Astrocyte (in vitro differentiated cells and primary cell): Measurements from ENCODE around the gene MAVS. TPM values are rescaled to one million over a fixed set of nuclear protein-coding genes. Genes with fewer than 3 reads are reported as not detected.
"Not testable (repeated sequence)": the region's sequence is repeated elsewhere in the genome, so short reads cannot be mapped to it uniquely, and the experiment has no call there.

Experiments
- DNase-seq: peaks from one replicate; pipeline ENCODE4 v3.0.0-alpha.2; 2010; ENCODE audit warnings: low read depth
- FAIRE-seq: peaks from 2 replicates; lab custom pipeline; 2011; peaks lifted over from hg19 to GRCh38; lab: Jason Lieb, UNC
- H2AFZ ChIP-seq: 2 replicates; pipeline ENCODE4 v1.6.0; 2012; ENCODE audit warnings: low read depth, low read length, inconsistent platforms
- H3K27ac ChIP-seq: 2 replicates; pipeline ENCODE4 v1.5.1; 2011; ENCODE audit warnings: low read depth, low read length, inconsistent platforms
- H3K27me3 ChIP-seq: 2 replicates; pipeline ENCODE4 v1.6.0; 2011; ENCODE audit warnings: low read length, inconsistent platforms; ENCODE audit not compliant: insufficient read depth
- H3K36me3 ChIP-seq: 2 replicates; pipeline ENCODE4 v1.5.1; 2011; ENCODE audit warnings: low read length, inconsistent platforms; ENCODE audit not compliant: insufficient read depth
- H3K4me1 ChIP-seq: 2 replicates; pipeline ENCODE4 v1.5.1; 2011; ENCODE audit warnings: low read length, inconsistent platforms; ENCODE audit not compliant: insufficient read depth
- H3K4me2 ChIP-seq: 2 replicates; pipeline ENCODE4 v1.6.0; 2012; ENCODE audit warnings: low read length, inconsistent platforms
- H3K4me3 ChIP-seq: 2 replicates; pipeline ENCODE4 v1.5.1; 2011; ENCODE audit warnings: low read depth, mild to moderate bottlenecking, low read length, inconsistent platforms; ENCODE audit not compliant: insufficient read depth
- H3K79me2 ChIP-seq: 2 replicates; pipeline ENCODE4 v1.6.0; 2012; ENCODE audit warnings: mild to moderate bottlenecking, low read length, inconsistent platforms; ENCODE audit not compliant: insufficient read depth
- H3K9ac ChIP-seq: 2 replicates; pipeline ENCODE4 v1.6.0; 2012; ENCODE audit warnings: mild to moderate bottlenecking, low read length, inconsistent platforms
- H3K9me3 ChIP-seq: 2 replicates; pipeline ENCODE4 v1.5.1; 2012; ENCODE audit warnings: low read depth, mild to moderate bottlenecking, low read length, inconsistent platforms; ENCODE audit not compliant: insufficient read depth
- H4K20me1 ChIP-seq: 2 replicates; pipeline ENCODE4 v1.6.0; 2012; ENCODE audit warnings: low read length, inconsistent platforms; ENCODE audit not compliant: insufficient read depth
- H3K27ac Mint-ChIP-seq: one replicate; pipeline ENCODE4 v1.8.0; 2021; ENCODE audit warnings: mild to moderate bottlenecking, mixed read lengths; ENCODE audit not compliant: unreplicated experiment
- H3K27me3 Mint-ChIP-seq: one replicate; pipeline ENCODE4 v1.8.0; 2021; ENCODE audit warnings: low read depth, mixed read lengths; ENCODE audit not compliant: unreplicated experiment
- H3K36me3 Mint-ChIP-seq: one replicate; pipeline ENCODE4 v1.8.0; 2021; ENCODE audit warnings: low read depth, mixed read lengths; ENCODE audit not compliant: unreplicated experiment
- H3K4me1 Mint-ChIP-seq: one replicate; pipeline ENCODE4 v1.8.0; 2021; ENCODE audit warnings: low read depth, mixed read lengths; ENCODE audit not compliant: unreplicated experiment
- H3K4me3 Mint-ChIP-seq: one replicate; pipeline ENCODE4 v1.8.0; 2021; ENCODE audit warnings: mild to moderate bottlenecking, moderate library complexity, mixed read lengths; ENCODE audit not compliant: unreplicated experiment
- H3K9me3 Mint-ChIP-seq: one replicate; pipeline ENCODE4 v1.8.0; 2021; ENCODE audit warnings: mild to moderate bottlenecking, mixed read lengths; ENCODE audit not compliant: unreplicated experiment
- EZH2 ChIP-seq: IDR thresholded peaks from 2 replicates; pipeline ENCODE4 v1.6.1; 2012; ENCODE audit warnings: mild to moderate bottlenecking, low read length, inconsistent platforms; ENCODE audit not compliant: insufficient read depth
- total RNA-seq: library from RNA; stranded (reverse); gene quantifications from 2 replicates; pipeline ENCODE4 v1.2.1, GENCODE V29; 2021
- TF ChIP-seq, protein P1 (sequence below): IDR thresholded peaks from 2 replicates; pipeline ENCODE4 v1.5.1; 2011; ENCODE audit warnings: low read depth, mild to moderate bottlenecking, inconsistent platforms, low read length, moderate library complexity; ENCODE audit not compliant: insufficient read depth

MAVS gene
- total RNA-seq, 1 donor from 2014 or later = 42.1 TPM

DNA sequence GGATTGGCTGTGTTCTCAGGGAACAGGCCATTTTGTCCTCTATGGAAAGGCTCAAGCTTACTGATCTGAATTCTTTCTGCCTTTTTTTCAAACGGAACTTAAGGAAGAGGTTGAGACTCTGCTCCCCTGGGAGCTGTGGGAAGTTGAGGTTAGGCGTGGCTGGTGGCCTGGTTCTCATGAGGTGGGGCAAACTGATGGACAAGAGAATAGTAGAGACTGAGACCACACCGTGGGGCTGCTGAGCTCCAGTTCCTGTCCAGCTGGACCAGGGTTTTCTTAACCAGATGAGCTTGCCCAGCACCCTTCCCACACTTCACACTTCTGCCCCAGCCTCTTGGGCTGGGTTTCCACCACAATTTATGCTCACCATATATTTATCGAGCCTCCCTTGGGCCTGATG lies 20.2 kb upstream of the MAVS start:
- Histone ChIP-seq H3K4me2 (no peak overlapping the region), H3K4me3 (no peak overlapping the region), H2AFZ (no peak overlapping the region), H3K4me1 (peaks cover 2% of the 10 kb centered on the region), H3K27me3 (no peaks in the 10 kb centered on the region), H4K20me1 (no peaks in the 10 kb centered on the region), H3K79me2 (peaks cover 7% of the 10 kb centered on the region), H3K36me3 (peaks cover 11% of the 10 kb centered on the region), H3K9ac (no peak overlapping the region), H3K27ac (no peak overlapping the region), H3K9me3 (no peaks in the 10 kb centered on the region)
- H3K27me3 Mint-ChIP-seq = no peaks in the 10 kb centered on the region
- DNase-seq (no peak), FAIRE-seq (no peak)
- H3K4me3 Mint-ChIP-seq = no peak overlapping the region
- H3K27ac Mint-ChIP-seq = no peak overlapping the region
- H3K9me3 Mint-ChIP-seq = no peaks in the 10 kb centered on the region
- H3K4me1 Mint-ChIP-seq = peaks cover 4% of the 10 kb centered on the region
- TF ChIP-seq EZH2 = no peak
- peaks cover 10% of the 10 kb centered on the region for H3K36me3 Mint-ChIP-seq

DNA sequence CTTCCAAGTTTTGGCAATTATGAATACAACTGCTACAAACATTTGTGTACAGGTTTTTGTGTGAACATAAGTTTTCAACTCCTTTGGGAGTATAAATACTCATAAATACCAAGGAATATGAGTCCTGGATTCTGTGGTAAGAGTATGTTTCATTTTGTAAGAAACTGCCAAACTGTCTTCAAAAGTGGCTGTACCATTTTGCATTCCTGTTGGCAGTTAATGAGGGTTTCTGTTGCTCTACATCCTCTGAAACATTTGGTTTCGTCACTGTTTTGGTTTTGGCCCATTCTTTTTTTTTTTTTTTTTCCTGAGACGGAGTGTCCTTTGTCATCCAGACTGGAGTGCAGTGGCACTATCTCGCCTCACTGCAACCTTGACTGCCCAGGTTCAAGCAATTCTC lies 17.8 kb upstream of the MAVS start:
- Histone ChIP-seq H3K4me2 (no peak overlapping the region), H4K20me1 (no peaks in the 10 kb centered on the region), H3K9me3 (no peaks in the 10 kb centered on the region), H3K9ac (no peak overlapping the region), H2AFZ (no peak overlapping the region), H3K4me1 (no peaks in the 10 kb centered on the region), H3K4me3 (no peak overlapping the region), H3K27ac (no peak overlapping the region), H3K36me3 (peaks cover 2% of the 10 kb centered on the region), H3K27me3 (no peaks in the 10 kb centered on the region), H3K79me2 (no peaks in the 10 kb centered on the region)
- Mint-ChIP-seq H3K4me3 (no peak overlapping the region), H3K36me3 (peaks cover 10% of the 10 kb centered on the region), H3K27me3 (no peaks in the 10 kb centered on the region), H3K4me1 (no peaks in the 10 kb centered on the region), H3K9me3 (no peaks in the 10 kb centered on the region), H3K27ac (no peak overlapping the region)
- FAIRE-seq (no peak), DNase-seq (no peak)
- no peak for TF ChIP-seq EZH2
- TF ChIP-seq, protein P1, sequence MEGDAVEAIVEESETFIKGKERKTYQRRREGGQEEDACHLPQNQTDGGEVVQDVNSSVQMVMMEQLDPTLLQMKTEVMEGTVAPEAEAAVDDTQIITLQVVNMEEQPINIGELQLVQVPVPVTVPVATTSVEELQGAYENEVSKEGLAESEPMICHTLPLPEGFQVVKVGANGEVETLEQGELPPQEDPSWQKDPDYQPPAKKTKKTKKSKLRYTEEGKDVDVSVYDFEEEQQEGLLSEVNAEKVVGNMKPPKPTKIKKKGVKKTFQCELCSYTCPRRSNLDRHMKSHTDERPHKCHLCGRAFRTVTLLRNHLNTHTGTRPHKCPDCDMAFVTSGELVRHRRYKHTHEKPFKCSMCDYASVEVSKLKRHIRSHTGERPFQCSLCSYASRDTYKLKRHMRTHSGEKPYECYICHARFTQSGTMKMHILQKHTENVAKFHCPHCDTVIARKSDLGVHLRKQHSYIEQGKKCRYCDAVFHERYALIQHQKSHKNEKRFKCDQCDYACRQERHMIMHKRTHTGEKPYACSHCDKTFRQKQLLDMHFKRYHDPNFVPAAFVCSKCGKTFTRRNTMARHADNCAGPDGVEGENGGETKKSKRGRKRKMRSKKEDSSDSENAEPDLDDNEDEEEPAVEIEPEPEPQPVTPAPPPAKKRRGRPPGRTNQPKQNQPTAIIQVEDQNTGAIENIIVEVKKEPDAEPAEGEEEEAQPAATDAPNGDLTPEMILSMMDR = no peak

DNA sequence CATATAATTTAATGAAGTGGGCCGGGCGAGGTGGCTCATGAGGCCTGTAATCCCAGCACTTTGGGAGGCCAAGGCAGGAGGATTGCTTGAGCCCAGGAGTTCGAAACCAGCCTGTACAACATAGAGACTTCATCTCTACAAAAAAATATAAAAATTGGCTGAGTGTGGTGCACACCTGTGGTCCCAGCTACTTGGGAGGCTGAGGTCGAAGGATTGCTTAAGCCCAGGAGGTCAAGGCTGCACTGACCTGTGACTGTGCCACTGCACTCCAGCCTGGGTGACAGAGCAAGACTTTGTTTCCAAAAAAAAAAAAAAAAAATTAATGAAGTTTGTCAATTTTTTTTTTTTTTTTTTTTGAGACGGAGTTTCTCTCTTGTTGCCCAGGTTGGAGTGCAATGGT lies 16.7 kb upstream of the MAVS start:
- H2AFZ ChIP-seq, H3K27ac Mint-ChIP-seq, H3K4me1 Mint-ChIP-seq, H3K27ac ChIP-seq, H3K9me3 Mint-ChIP-seq, H3K36me3 ChIP-seq, FAIRE-seq, H3K4me3 Mint-ChIP-seq, H3K4me1 ChIP-seq, H3K27me3 ChIP-seq, H3K4me3 ChIP-seq, H4K20me1 ChIP-seq, H3K27me3 Mint-ChIP-seq, H3K4me2 ChIP-seq, H3K79me2 ChIP-seq, H3K9ac ChIP-seq, DNase-seq, H3K9me3 ChIP-seq, H3K36me3 Mint-ChIP-seq: not testable (repeated sequence)

DNA sequence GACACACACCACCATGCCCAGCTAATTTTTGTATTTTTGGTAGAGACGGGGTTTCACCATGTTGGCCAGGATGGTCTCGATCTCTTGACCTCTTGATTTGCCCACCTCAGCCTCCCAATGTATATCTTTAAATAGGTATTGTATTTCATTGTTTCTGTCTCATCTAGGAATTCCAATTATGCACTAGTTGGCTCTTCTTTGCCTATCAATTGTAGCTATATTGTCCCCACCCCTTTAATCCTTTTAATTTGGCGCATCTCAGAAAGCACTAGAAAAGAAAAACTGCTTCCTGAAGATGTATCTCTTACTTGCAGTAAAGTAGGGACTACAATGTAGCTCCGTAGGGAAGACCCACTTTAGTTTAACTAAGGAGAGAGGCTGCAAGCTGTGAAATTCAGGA lies 10.5 kb upstream of the MAVS start:
- TF ChIP-seq, protein P1 = no peak
- no peak for TF ChIP-seq EZH2
- Mint-ChIP-seq H3K36me3 (peaks cover 4% of the 10 kb centered on the region), H3K27me3 (no peaks in the 10 kb centered on the region), H3K27ac (no peak overlapping the region), H3K4me1 (no peaks in the 10 kb centered on the region), H3K4me3 (no peak overlapping the region), H3K9me3 (no peaks in the 10 kb centered on the region)
- Histone ChIP-seq H3K9me3 (no peaks in the 10 kb centered on the region), H3K4me1 (no peaks in the 10 kb centered on the region), H3K36me3 (no peaks in the 10 kb centered on the region), H3K4me3 (no peak overlapping the region), H3K4me2 (no peak overlapping the region), H3K9ac (no peak overlapping the region), H3K27ac (no peak overlapping the region), H3K27me3 (no peaks in the 10 kb centered on the region), H2AFZ (no peak overlapping the region), H3K79me2 (no peaks in the 10 kb centered on the region), H4K20me1 (no peaks in the 10 kb centered on the region)
- DNase-seq (no peak), FAIRE-seq (no peak)
